Fibroblast of skin of right biceps (primary cell): ENCODE data around the gene CLHC1.
"Not testable (repeated sequence)": the region's sequence is repeated elsewhere in the genome, so short reads cannot be mapped to it uniquely, and the experiment has no call there.

Source experiments
- DNase-seq: peaks from one replicate; pipeline ENCODE4 v3.0.0-alpha.2; 2013

The CLHC1 gene

GRCh38 chr2:55152475-55153412, 79.3 kb downstream of the CLHC1 start:
- no peak for DNase-seq

- peak; percentile 26 for DNase-seq
Measured at GRCh38 chr2:55151733-55152433, 80.2 kb downstream of the CLHC1 start.

- DNase-seq, result no peak
Measured at GRCh38 chr2:55150834-55151233, 81.3 kb downstream of the CLHC1 start.

GRCh38 chr2:55148269-55148668, 83.8 kb downstream of the CLHC1 start:
- DNase-seq, result peak; percentile 78

GRCh38 chr2:55147531-55147930, 84.6 kb downstream of the CLHC1 start:
- DNase-seq, result no peak

GRCh38 chr2:55147041-55147440, 85.1 kb downstream of the CLHC1 start:
- no peak for DNase-seq

GRCh38 chr2:55146263-55146662, 85.8 kb downstream of the CLHC1 start:
- no peak for DNase-seq

GRCh38 chr2:55144922-55145820, 86.9 kb downstream of the CLHC1 start:
- no peak for DNase-seq

- DNase-seq, result not testable (repeated sequence)
Measured at GRCh38 chr2:55143706-55144105, 88.4 kb downstream of the CLHC1 start.

GRCh38 chr2:55142518-55142917, 89.6 kb downstream of the CLHC1 start:
- DNase-seq, result no peak

- DNase-seq, result no peak
Measured at GRCh38 chr2:55141572-55142413, 90.3 kb downstream of the CLHC1 start.

GRCh38 chr2:55140316-55141219, 91.5 kb downstream of the CLHC1 start:
- no peak for DNase-seq

GRCh38 chr2:55139305-55139704, 92.8 kb downstream of the CLHC1 start:
- DNase-seq, result no peak

GRCh38 chr2:55138882-55139229, 93.2 kb downstream of the CLHC1 start:
- no peak for DNase-seq

- DNase-seq, result no peak
Measured at GRCh38 chr2:55138014-55138881, 93.8 kb downstream of the CLHC1 start.

GRCh38 chr2:55137024-55137958, 94.8 kb downstream of the CLHC1 start:
- DNase-seq, result no peak

- no peak for DNase-seq
Measured at GRCh38 chr2:55136138-55136541, 96.0 kb downstream of the CLHC1 start.

- no peak for DNase-seq
Measured at GRCh38 chr2:55135491-55135890, 96.6 kb downstream of the CLHC1 start.

- no peak for DNase-seq
Measured at GRCh38 chr2:55134316-55134706, 97.8 kb downstream of the CLHC1 start.
